Measurements from ENCODE around the gene ALK.
A peak's percentile ranks its signal among the peaks of the same experiment; 100 is the strongest.

ALK gene

DNA sequence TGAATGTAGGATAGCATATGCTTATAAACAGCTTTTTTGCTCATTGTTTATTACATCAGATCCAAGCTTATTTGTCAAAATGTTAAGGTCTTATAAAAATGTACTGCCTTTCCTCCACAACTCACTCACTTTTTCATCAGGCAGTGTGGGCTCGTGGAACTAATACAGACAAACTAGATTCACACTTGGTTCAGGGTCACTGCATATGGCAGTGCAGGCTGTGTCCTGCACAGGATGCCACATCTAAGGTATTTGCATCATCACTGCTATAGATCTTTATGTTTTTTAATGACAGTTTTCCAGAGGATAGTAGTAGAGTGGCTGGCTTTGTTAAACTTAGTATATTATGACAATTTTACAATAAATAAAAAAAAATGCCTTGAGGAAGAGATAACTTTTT is 425.2 kb downstream of the ALK start:
- intact Hi-C loops (cut with DNase I), result no loop called here
- DNase-seq, result no peak

DNA sequence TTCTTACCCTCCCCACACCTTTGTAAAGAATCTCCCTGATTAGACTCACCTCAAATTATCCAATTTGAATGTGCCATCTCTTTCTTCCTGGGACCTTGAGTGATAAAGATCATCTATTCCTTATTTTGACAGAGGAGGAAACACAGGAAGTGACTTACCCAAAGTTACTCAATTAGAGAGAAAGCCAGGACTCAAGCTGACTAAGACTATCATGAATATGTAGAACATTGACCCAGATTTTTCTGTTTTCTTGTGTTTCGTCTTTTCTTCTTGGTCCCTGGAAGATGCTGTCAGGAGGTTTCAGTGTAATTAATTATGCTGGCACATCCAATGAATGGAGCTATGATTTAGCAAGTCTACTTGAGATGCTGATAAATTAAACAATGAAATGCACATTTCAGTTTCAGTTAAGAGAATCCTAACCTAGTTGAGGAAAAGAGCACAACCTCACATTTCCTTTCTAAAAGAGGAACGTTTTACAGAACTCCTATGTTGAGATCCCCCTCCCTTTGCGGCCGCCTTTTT is 425.8 kb downstream of the ALK start:
- intact Hi-C loops (cut with DNase I), result no loop called here
- no peak for DNase-seq

DNA sequence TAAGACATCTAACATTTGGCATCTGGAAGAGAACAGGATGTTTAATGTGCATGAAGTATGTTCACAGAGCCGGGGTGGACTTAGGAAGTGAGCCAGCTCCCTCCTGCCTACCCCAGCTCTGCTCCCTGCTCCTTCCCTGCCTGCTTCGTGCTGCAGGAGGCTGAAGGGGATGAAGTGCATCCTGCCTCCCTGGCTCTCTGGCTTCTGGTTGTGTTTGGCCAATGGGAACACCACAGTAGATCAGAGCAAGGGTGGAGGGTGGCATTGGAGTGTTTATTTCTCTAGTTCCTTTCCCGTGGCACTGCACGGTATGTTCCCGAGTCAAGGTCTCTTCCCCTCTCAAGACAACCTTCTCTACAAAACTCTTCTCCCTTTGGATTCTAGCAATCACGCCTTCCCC is 426.3 kb downstream of the ALK start:
- intact Hi-C loops (cut with DNase I), result no loop called here
- no peak for DNase-seq

DNA sequence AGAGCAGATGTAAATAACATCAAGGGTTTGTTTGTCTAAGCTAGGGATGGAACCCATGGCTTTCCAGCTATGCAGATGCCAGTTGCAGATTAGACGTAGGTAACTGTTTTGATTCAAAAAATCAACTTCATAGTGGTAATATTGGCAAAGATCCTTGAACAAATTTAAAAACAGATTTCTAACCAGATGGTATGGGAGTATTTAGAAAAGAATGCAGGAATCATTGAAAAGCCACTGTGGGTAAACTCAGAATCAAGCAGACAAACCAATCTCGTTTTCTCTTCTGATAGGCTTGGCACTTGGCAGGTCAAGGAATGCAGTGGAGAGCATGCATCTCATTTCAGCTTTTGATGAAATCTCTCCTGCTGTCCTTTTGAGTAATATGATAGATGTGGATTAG is 428.7 kb downstream of the ALK start:
- intact Hi-C loops (cut with DNase I), result no loop called here
- no peak for DNase-seq

DNA sequence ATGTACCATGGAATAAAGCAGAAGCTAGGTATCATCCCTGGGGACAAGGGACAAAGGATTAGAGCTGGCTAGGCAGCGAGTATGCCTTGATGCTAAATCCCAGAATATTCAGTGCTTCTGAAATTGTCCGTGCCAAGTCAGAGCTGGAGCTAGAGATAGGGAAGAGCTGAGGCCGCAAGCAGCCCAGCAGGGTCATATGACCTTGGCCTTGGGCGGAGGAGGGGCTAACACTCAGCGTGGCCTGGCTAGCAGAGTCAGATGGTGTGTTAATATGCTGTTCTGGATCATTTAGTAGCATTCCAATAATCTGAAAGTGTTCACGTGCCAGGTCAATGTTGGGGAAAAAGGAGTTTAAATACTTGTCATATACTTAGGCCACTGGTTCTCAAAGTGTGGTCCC is 431.3 kb downstream of the ALK start:
- intact Hi-C loops (cut with DNase I), result no loop called here
- no peak for DNase-seq

DNA sequence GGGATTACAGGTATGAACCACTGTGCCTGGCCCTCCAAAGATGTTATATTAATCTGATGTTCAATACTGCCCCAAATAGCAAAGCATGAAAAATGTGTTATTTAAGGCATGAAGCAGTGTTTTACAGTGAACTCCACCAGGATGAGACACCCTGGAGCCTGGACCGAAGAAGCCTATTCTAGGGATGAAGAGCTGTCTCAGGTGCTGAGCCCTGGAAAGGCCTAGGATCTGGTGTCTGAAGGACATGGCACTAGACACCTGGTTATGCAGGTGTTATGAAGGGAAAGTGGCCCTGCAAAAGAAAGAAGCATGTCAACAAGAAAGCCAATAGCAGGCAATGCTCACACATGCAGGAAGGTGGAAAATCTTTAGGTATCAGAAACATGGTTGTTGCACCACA is 431.8 kb downstream of the ALK start:
- intact Hi-C loops (cut with DNase I), result no loop called here

DNA sequence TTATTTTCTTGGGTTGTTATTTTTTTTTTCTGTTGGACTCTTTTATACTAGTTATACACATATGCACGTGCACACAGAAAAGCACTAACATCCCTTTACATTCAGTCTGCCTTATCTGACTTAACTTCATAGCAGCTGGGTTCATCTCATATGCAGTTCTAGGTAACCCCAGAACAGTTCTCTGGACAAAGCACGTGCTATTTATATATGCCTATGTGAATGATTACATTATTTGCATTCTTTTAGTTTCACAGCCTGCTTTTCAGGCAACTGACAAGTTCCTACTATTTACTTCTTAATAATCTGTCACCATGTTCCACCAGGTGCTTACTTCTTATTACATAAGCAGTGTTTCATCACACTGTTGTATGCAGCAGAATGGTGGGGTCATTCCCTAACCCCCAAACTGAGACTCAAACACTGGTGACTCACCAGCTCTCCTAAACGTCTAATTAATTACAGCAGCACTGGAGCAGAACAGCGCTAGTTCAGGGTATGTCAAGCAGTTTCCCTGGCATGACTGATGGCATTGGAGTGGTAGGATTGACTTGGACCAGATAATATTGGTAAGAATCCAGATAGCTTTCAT is 433.3 kb downstream of the ALK start:
- intact Hi-C loops (cut with DNase I), result no loop called here
- no peak for DNase-seq

More for the DNA sequence above, 431.8 kb downstream of the ALK start:
- no peak for DNase-seq

DNA sequence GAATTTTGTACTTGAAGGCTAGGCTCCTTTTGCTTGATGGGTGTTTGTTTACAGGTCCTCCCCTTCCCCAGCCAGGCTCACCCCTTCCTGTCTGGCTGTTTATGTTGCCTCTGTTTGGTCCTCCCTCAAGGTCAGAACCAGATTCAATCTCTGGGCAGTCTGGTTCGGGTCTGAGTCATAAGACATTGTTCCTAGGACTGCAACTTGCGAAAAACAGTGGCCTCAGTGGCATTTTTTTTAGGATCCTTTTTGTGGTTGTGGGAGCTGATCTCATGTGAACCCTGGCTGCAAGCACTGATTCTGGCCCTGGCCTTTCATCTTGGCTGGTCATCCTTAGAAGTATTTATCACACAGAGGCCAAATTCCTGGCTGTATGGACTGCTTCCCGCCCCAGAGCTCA is 435.8 kb downstream of the ALK start:
- intact Hi-C loops (cut with DNase I), result no loop called here
- DNase-seq, result no peak

DNA sequence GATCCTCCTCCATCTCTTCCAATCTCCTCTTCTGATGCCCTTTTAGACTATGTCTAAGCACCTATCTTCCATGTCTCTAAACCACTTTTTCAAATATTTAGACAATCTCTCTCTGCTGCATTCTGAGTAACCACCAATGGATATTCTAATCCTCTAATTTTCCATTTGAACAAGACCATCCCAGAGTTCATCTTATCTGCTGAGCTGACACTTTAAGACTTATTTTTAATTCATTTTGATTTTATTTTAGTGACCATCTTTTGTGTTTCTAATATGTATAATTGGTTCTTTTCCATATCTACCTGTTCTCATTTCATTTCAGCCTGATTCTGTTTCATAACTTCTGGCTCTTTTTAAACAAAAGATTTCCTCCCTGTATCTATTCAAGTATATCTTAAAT is 436.3 kb downstream of the ALK start:
- intact Hi-C loops (cut with DNase I), result no loop called here
- no peak for DNase-seq

DNA sequence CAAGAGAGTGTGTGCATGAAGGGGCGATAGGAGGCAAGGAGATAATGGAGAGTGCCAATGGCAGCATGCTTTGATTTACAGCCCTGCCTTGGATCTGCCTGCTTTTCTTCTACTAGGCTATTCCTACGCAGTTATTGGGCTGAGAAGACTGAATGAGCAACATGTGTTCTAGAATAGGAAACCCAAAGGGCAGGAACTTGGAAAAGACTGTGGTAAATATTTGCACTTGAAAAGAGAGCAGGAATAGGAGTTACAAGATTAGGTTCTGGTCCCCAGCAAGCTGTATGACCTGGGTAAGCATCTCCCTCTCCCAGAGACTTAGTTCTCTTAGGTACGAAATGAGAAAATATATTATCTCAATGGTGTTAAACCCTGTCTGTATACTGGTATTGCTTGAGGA is 438.5 kb downstream of the ALK start:
- intact Hi-C loops (cut with DNase I), result no loop called here

DNA sequence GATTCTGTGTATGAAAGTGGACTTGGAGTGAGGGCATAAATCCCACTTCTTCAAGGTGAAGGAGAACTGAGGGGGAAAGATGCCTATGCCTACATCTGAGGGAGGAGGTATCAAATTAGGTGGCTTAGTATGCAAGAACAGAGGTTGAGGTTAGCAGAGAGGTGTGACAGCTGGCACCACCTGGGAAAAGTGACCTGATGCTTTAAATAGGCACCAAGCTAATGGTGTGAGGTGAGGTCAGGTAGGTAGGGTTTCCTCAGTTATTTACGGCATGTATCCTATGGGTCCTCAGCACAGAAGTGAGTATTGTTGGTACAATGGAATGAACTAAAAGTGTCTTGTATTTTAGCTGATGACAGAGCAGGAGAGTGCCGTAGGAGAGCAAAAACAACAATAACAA is 439.0 kb downstream of the ALK start:
- intact Hi-C loops (cut with DNase I), result no loop called here
- DNase-seq, result no peak

More for the DNA sequence above, 438.5 kb downstream of the ALK start:
- no peak for DNase-seq

DNA sequence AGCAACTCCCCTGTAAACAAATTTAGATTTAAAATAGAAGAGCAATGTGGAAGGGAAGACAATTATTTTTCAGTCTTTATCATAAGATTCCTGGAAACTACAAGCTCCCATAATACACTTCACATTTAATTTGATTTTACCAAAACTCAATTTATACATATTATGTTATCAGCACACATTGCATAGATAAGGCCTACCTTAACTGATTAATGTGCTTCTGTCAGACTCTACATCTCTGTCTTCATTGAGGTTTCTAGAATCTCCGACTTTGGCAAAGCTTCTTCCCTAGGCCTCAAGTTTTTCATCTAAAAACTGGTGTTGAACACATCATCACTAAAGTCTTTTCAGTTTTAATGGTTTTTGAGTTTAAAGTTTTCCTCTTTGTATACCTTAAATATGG is 440.1 kb downstream of the ALK start:
- intact Hi-C loops (cut with DNase I), result no loop called here
- no peak for DNase-seq

DNA sequence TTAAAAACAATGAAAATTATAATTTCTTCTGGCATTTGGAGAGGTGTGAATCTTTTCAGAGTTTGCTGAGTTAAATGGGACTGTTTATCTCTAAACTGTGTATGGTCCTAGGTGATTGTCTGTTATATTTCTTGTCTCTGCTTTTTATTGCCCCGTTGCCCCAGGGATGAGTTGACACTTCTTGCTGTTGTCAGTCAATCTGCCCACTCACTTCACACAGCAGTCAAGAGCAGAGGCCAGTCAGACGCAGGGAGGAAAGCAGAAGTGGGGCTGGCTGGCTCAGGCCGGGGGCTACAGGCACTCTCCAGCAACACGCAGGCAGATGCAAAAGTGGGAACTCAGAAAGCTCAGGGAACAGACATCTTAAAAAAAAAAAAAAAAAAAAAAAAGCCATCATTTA is 441.0 kb downstream of the ALK start:
- intact Hi-C loops (cut with DNase I), result no loop called here
- DNase-seq, result peak in 3 of 42 donors; percentile 18 to 47 (median 34)

DNA sequence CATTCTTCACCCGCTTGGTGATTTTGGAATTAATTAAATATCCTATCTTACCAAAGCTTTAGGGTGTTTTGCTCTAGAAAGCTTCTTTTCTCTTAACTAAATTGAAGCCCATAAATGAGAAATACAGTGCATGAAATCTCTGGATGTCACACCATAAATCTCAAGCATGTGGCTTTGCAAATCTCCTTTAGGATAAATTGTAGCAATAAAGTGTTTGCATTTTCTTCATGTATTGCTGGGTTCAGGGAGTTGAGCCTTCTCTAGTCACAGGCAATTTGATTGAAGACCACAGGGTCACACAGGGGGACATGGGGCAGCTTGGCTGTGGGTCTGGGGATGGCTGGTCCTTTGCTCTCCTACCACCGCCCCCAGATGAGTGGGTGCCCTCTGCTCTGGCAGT is 442.0 kb downstream of the ALK start:
- intact Hi-C loops (cut with DNase I), result no loop called here

DNA sequence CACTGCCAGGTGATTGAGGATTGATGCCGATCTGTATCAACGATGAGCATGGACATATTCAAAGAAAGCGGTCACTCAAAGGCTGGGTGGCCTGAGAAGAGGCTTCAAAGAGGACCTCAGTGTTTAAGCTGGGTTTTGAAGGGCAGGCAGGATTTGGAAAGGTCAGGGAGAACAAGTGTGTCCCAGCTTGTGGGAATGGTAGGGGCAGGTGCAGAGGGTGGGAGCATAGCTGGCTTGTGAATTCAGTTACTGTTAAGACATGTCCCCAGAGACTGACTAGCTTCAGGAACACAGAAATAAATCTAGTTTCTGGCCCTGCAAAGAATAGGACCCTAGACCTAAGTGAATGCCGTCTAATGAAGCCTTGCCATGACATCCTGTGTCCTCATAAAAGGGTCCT is 442.7 kb downstream of the ALK start:
- no peak for DNase-seq

More for the DNA sequence above, 442.0 kb downstream of the ALK start:
- DNase-seq, result no peak

DNA sequence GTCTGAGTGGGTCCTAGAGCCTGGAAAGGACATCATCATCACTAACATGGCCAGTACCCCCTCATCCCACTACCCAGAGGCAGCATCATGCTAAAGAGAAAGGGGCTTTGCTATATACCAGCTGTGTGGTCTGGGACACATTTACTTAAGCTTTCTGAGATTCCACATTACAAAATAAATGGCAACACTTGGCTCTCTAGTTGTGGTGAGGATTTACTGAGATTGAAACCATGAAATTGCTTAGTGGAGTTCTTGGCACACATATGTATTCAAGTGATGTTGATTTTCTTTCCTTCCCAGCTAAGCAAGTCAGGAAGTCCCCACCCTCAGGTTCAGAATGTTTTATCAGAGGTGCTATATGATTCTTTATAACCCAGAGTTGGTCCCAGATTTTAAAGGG is 444.2 kb downstream of the ALK start:
- intact Hi-C loops (cut with DNase I), result no loop called here
- no peak for DNase-seq

More for the DNA sequence above, 442.7 kb downstream of the ALK start:
- intact Hi-C loops (cut with DNase I), result no loop called here

DNA sequence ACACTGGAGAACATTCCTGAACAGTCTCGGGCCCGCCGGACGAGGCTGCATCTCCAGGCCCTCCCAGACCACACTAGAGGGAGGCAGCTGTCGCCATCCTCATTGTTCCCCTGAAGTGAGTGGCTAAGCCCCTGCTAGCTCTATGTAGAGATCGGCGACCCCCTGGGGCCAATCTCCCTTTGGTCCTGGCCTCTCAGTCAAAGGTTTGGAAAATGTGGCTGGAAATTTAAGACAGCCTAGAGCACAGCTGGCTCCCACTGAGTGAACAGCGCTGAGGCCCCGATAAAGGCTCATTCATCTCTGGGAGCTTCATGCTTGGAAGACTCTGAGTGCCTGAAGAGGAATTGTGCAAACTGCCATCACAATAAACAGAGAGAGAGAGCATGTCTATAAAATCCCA is 445.9 kb downstream of the ALK start:
- intact Hi-C loops (cut with DNase I), result no loop called here
- peak in 1 of 42 donors; percentile 19 for DNase-seq

DNA sequence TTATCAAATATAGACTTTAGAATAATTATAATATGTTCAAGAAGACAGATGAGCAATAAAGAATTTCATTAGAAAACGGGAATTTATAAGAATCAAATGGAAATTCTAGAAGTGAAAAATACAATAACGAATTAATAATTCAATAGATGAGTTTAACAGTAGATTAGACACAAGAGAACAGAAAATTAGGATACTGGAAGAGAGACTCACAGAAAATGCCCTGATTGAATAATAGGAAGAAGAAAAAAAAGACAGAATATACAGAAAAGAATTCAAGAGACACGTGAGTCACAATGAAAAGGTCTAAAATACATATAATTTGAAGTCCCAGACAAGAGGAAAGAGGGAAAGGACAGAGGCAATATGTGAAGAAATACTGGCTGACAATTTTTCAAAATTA is 451.4 kb downstream of the ALK start:
- no peak for DNase-seq

DNA sequence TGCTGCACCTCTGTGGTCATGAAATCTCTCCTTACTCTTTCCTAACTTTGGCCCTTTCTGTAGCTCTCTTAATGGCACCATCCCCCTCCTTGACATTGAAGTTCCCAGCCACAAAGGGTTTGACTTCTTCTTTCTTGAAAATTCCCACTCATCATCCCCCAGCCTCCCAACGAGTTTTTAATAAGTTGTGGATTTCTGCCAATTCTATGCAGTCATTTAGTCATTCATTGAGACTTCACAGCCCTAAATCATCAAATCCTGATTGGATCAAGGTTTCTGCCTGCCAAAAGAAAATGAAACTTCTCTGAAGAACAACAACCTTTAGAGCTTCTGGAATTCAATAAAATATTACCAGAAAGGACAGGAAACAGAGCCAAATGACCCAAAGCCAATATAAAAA is 451.9 kb downstream of the ALK start:
- intact Hi-C loops (cut with DNase I), result no loop called here
- DNase-seq, result no peak

More for the DNA sequence above, 451.4 kb downstream of the ALK start:
- intact Hi-C loops (cut with DNase I), result no loop called here

DNA sequence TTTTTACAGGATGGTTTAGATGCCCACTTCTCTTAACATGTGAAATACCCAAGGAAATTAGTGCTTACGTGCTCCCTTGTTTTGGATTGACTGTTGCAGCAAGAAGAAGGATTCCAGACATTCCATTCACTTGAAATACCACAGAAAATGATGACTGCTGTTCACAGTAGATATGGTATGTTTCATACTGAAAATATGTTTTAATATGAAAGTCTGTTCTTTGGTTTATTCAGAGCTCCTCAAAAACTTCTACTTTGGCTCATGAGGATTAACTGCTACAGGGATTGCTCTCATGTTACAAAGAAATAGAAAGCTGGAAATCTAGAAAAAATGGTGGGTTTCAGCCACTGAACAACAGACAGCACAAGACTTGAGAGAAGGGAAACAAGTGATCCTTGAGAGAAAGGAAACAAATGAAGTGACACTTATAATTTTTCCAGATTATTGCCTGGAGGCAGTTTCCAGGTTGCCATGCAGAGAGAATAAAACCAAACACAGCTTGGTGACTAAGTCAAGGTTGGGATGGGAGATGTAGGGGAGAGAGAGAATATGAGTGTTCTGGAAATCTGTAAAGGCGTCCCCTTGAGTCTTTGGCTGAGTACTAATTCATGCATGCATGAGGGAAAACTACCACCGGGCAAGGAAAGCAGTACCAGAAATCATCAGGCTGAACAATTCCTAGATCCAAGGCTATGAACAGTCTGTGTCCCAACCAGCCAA is 458.0 kb downstream of the ALK start:
- intact Hi-C loops (cut with DNase I), result no loop called here
- DNase-seq, result no peak

DNA sequence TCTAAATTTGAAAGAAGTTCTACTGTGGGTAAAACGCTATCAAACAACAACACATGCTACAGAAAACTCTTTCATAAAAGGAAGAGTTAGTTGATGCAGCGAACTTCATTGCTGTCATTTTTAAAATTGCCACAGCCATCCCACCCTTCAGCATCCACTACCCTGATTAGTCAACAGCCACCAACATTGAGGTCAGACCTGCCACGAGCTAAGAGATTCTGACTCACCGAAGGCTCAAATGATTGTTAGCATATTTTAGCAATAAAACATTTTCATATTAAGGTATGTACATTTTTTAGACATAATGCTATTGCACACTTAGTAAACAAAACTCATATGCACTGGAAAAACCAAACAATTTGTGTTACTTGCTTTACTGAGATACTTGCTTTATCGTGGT is 459.1 kb downstream of the ALK start:
- intact Hi-C loops (cut with DNase I), result no loop called here
- DNase-seq, result no peak
